Breast epithelium (tissue), 3 donors: ENCODE measurements around the gene SS18L1.

Experiments used
- POLR2A ChIP-seq: fragments of 450-650 bp; IDR thresholded peaks from one replicate; pipeline ENCODE4 v1.6.1; 2016; ENCODE audit warnings: antibody characterized with exemption, mild to moderate bottlenecking, moderate library complexity
- POLR2AphosphoS5 ChIP-seq, 3 donors: sonication (generic); formaldehyde crosslinking; IDR thresholded peaks; one replicate each; pipeline ENCODE4 v1.6.1; 2017; ENCODE audit warnings: antibody characterized with exemption in 3 of 3
- TF ChIP-seq, protein P1 (sequence below), 3 donors: fragments of 450-650 bp; IDR thresholded peaks; one replicate each; pipeline ENCODE4 v1.5.1; 2016 to 2017; ENCODE audit warnings: antibody characterized with exemption in 3 of 3, mild to moderate bottlenecking in 3 of 3, moderate library complexity in 3 of 3

GRCh38 chr20:62128502-62128901 is 15.1 kb upstream of the SS18L1 start:
- TF ChIP-seq, protein P1, sequence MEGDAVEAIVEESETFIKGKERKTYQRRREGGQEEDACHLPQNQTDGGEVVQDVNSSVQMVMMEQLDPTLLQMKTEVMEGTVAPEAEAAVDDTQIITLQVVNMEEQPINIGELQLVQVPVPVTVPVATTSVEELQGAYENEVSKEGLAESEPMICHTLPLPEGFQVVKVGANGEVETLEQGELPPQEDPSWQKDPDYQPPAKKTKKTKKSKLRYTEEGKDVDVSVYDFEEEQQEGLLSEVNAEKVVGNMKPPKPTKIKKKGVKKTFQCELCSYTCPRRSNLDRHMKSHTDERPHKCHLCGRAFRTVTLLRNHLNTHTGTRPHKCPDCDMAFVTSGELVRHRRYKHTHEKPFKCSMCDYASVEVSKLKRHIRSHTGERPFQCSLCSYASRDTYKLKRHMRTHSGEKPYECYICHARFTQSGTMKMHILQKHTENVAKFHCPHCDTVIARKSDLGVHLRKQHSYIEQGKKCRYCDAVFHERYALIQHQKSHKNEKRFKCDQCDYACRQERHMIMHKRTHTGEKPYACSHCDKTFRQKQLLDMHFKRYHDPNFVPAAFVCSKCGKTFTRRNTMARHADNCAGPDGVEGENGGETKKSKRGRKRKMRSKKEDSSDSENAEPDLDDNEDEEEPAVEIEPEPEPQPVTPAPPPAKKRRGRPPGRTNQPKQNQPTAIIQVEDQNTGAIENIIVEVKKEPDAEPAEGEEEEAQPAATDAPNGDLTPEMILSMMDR (IDR thresholded peaks at IDR 0.05), result no peak
- no peak for TF ChIP-seq POLR2A
- no peak for TF ChIP-seq POLR2AphosphoS5 (IDR thresholded peaks at IDR 0.05)
